ENCODE data around the gene GMDS. TPM values are rescaled to one million over a fixed set of nuclear protein-coding genes. Genes with fewer than 3 reads are reported as not detected.

GMDS gene
- total and polyA plus RNA-seq, 2 of the 4 experiments (the other 2 are of a cell fraction) = 7.3 to 21.9 TPM

DNA sequence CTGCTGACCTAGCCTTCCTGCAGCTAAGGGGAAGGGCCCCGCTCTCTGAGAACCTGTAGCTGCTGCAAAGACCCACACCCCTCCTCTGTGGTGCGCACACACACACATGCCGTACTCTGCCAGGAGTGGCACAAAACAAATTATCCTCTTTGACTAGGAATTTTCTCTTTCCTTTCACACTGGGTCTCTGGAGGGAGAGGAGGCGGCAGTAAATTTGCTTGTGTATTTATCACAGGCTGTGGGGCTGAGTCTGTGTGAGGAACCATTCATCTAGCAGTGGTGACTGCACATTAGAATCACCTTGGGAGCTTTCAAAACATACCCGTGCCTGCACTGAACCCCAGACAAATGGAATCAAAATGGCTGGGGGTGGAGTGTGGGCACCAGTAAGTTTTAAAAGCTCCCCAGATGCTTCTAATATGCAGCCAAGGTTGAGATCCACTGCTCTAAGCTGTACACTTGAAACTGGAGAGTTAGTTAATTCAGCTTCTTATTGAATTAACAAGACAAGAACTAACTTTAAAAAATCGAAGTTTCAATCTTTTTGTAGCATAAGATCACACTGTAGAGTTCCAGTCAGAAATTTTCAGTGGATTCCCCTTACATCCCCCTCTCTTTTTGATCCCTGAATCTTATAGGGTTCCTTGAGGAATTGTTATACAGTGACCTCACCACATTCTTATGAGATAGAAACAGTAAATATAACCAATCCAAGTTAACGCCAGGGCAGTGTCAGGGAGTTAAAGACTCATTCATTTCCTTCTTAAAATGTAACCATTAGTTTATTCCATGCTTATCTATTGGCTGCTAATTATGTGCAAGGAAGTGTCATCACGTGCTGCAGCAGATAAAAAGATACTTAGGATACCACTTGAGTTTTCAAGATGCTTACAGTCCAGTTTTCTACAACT, 29.8 kb upstream of the GMDS start:
- DNase-seq (peak; percentile 72), ATAC-seq (ENCODE audit: low read depth) (peak; percentile 97)
- no peaks in the 10 kb centered on the region for H3K79me1 ChIP-seq (ENCODE audit: low read depth in 1 of 2, low read length in 2 of 2)
- H3K9ac ChIP-seq (ENCODE audit: low read depth, low read length) = peak overlapping the region; percentile 22; the same call in 1 of the 2 replicates
- peak overlapping the region; percentile 77 for H4K91ac ChIP-seq (ENCODE audit: insufficient read depth, low read depth, low read length)
- H3K14ac ChIP-seq (replicated peaks; ENCODE audit: low read depth, low read length) = peak overlapping the region; percentile 74
- peak overlapping the region; percentile 78; the same call in 1 of the 2 replicates for H2AK5ac ChIP-seq (ENCODE audit: low read depth, low read length)
- H4K8ac ChIP-seq (ENCODE audit: low read depth in 2 of 2, low read length in 2 of 2) = peak overlapping the region; percentile 58 to 82; a peak in 3 of 4 replicates
- H2BK15ac ChIP-seq (ENCODE audit: low read depth, low read length) = peak overlapping the region; percentile 63; the same call in 1 of the 3 replicates
- peak overlapping the region; percentile 87 for H4K5ac ChIP-seq (ENCODE audit: low read depth, low read length)
- peak overlapping the region; percentile 17 for H2AK9ac ChIP-seq (replicated peaks; ENCODE audit: low read depth, low read length, poor library complexity)
- H3K4me3 ChIP-seq (ENCODE audit: insufficient read depth, low read depth, low read length) = no peak overlapping the region
- peaks cover 7% of the 10 kb centered on the region; the same call in 1 of the 2 replicates for H3K9me1 ChIP-seq (ENCODE audit: insufficient read depth, low read length)
- H3K4ac ChIP-seq (ENCODE audit: low read depth, low read length) = peak overlapping the region; percentile 73
- peak overlapping the region; percentile 66 for H2AFZ ChIP-seq (replicated peaks; ENCODE audit: low read length, poor library complexity)
- WGBS, 2 experiments (ENCODE audit: extremely low coverage in 2 of 2, insufficient read length in 1 of 2) = no CpG with 5 or more reads among the region's 8 CpGs
- H3K18ac ChIP-seq (ENCODE audit: low read depth, low read length) = peak overlapping the region; percentile 97
- BruUV-seq (replicated peaks) = no TSS peak
- peak overlapping the region; percentile 75 for H3K23ac ChIP-seq (ENCODE audit: low read depth, low read length)
- H3K27ac ChIP-seq (ENCODE audit: insufficient read depth, low read length) = peak overlapping the region; percentile 83
- no peaks in the 10 kb centered on the region for H4K20me1 ChIP-seq (ENCODE audit: insufficient read depth, low read length)
- intact Hi-C loops (cut with micrococcal nuclease) = no loop called here
- no peaks in the 10 kb centered on the region for H3K27me3 ChIP-seq (ENCODE audit: control insufficient read depth, insufficient read depth, low read length)
- peaks cover 9% of the 10 kb centered on the region; the same call in 1 of the 2 replicates for H3K36me3 ChIP-seq (ENCODE audit: control insufficient read depth, insufficient read depth, low read length)
- peak overlapping the region; percentile 62 for H3K4me2 ChIP-seq (ENCODE audit: low read depth, low read length)
- POLR2A ChIA-PET (ENCODE audit: unreplicated experiment) = no interaction called here
- peaks cover 10% of the 10 kb centered on the region for H3K4me1 ChIP-seq (ENCODE audit: control insufficient read depth, insufficient read depth, low read length)
- dilution Hi-C loops (cut with HindIII; ENCODE audit: low sequenced_read_pairs, unreplicated experiment) = no loop called here
- peak overlapping the region; percentile 88 for H2BK120ac ChIP-seq (ENCODE audit: low read depth, low read length)
- H2BK5ac ChIP-seq (ENCODE audit: low read depth, low read length, poor library complexity, severe bottlenecking) = peak overlapping the region; percentile 91
- TF ChIP-seq SMC3 (IDR thresholded peaks at IDR 0.05; ENCODE audit: low read depth, low read length) (no peak), BHLHE40 (IDR thresholded peaks at IDR 0.05; ENCODE audit: low read depth, low read length) (peak; percentile 90), RAD21 (IDR thresholded peaks at IDR 0.05; ENCODE audit: low read length) (no peak)
- TF ChIP-seq, protein P1, sequence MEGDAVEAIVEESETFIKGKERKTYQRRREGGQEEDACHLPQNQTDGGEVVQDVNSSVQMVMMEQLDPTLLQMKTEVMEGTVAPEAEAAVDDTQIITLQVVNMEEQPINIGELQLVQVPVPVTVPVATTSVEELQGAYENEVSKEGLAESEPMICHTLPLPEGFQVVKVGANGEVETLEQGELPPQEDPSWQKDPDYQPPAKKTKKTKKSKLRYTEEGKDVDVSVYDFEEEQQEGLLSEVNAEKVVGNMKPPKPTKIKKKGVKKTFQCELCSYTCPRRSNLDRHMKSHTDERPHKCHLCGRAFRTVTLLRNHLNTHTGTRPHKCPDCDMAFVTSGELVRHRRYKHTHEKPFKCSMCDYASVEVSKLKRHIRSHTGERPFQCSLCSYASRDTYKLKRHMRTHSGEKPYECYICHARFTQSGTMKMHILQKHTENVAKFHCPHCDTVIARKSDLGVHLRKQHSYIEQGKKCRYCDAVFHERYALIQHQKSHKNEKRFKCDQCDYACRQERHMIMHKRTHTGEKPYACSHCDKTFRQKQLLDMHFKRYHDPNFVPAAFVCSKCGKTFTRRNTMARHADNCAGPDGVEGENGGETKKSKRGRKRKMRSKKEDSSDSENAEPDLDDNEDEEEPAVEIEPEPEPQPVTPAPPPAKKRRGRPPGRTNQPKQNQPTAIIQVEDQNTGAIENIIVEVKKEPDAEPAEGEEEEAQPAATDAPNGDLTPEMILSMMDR (conservative IDR thresholded peaks at IDR 0.05; ENCODE audit: low read depth, low read length) = no peak
- TF ChIP-seq, protein P2, sequence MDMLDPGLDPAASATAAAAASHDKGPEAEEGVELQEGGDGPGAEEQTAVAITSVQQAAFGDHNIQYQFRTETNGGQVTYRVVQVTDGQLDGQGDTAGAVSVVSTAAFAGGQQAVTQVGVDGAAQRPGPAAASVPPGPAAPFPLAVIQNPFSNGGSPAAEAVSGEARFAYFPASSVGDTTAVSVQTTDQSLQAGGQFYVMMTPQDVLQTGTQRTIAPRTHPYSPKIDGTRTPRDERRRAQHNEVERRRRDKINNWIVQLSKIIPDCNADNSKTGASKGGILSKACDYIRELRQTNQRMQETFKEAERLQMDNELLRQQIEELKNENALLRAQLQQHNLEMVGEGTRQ (IDR thresholded peaks at IDR 0.05; ENCODE audit: low read depth, low read length) = peak; percentile 66; the same call in 1 of the 2 replicates
- peak overlapping the region; percentile 82 for H2BK20ac ChIP-seq (ENCODE audit: low read depth, low read length)
- H3K56ac ChIP-seq (ENCODE audit: extremely low read depth, insufficient read depth, low read length) = peak overlapping the region; percentile 4; the same call in 1 of the 2 replicates
- no peaks in the 10 kb centered on the region for H3K9me3 ChIP-seq (ENCODE audit: control insufficient read depth, insufficient read depth, low read length)
- in situ Hi-C loops (cut with MboI; ENCODE audit: low sequenced_read_pairs) = no loop called here
- CTCF ChIA-PET = no interaction called here
